ENCODE measurements around the gene ZNF283.

Gene ZNF283

GRCh38 chr19:43826787-43827754 is at the start of gene ZNF283:
Gene ZNF283 (plus strand): TSS chr19:43827321. CDS start chr19:43833505, 6,184 bp downstream.
- peak; percentile 91 for DNase-seq (ENCODE audit: low spot score)

- no peak for DNase-seq (ENCODE audit: low spot score)
Observed at GRCh38 chr19:43778651-43779050, 48.5 kb upstream of the ZNF283 start.

DNA sequence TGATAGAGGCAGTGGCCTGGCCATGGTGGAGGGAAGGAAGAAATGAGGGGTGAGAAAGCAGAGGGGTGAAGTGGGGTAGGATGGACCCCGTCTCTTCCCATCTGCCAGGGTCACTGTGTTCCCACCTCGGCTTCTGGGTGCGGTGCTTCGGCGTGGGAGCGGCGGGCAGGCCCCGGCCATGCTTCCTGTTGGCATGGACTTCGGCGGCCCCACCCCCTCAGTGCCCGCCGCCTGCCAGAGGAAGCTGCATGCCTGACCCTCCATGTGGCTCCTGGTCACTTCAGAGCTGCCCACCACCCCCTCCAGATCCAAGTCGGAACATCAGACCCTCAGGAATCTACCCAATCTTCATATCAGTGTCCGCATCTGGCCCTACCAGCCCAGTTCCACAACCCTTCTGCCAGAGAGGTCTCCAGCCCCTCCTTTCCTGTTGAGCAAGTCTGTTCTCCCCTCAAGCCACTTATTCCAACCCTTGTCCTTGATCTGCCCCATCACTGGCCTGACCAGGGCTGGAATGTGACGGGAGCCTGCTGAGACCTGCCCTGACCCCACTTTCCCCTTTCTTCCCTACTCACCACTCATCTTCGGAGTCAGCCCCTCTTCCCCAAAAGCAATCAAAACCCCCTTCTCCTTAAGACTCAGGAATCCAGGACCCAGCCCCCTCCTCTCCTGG is 47.8 kb upstream of the ZNF283 start:
- no peak for DNase-seq (ENCODE audit: low spot score)

GRCh38 chr19:43779820-43780219 is 47.3 kb upstream of the ZNF283 start:
- DNase-seq (ENCODE audit: low spot score), result no peak

- DNase-seq (ENCODE audit: low spot score), result no peak
Observed at GRCh38 chr19:43780706-43781525, 46.2 kb upstream of the ZNF283 start, which contains the start of gene KCNN4. Gene KCNN4 (minus strand): TSS chr19:43780973. CDS start chr19:43780861, 112 bp downstream.

GRCh38 chr19:43781630-43782310 is 45.4 kb upstream of the ZNF283 start:
- DNase-seq (ENCODE audit: low spot score), result no peak

DNA sequence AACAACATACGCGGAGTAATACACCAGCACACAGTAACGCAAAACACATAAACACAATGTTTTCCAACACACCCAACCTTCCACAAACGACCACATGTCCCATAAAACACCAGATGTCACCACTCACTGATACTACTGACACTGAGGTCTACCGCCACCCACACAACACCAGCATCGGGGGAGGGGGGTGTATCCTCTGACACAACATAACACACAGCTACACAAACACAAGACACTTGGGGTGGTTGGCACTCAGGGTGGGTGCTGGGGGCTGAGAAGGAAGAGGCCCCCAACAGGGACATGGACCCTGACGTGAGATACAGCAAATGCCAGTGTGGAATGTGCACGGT is 44.8 kb upstream of the ZNF283 start:
- DNase-seq (ENCODE audit: low spot score), result no peak

- no peak for DNase-seq (ENCODE audit: low spot score)
Observed at GRCh38 chr19:43782689-43783231, 44.4 kb upstream of the ZNF283 start.

GRCh38 chr19:43783636-43784035 is 43.5 kb upstream of the ZNF283 start:
- no peak for DNase-seq (ENCODE audit: low spot score)

DNA sequence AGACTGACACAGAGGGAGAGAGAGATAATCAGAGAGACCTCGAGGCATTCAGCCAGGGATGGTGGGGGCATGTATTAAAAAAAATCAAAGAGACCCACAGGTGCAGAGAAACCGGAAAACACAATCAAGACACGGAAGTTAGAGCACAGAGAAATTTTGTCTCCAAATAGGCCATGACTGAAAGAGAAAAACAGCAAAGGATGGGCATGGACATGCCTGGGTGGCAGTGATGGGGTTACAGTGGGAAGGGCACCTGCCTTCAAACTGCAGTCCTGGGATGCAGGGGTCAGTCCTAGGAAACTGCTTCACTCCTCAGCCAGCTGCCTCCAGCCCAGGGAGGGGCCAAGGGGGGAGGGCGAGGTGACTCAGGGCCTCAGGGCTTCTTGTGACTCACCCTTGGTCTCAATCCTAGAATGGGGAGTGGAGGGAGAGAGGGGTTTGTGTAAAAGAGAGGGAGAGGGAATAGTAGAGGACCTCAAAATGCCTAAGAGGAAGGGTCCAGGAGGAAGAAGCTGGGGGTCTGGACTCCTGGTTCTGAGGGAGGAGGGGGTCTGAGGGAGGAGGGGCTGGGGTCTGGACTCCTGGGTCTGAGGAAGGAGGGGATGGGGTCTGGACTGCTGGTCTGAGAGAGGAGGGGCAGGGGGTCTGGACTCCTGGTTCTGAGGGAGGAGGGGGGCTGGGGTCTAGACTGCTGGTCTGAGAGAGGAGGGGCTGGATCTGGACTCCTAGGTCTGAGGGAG is 42.7 kb upstream of the ZNF283 start:
- DNase-seq (ENCODE audit: low spot score), result no peak

DNA sequence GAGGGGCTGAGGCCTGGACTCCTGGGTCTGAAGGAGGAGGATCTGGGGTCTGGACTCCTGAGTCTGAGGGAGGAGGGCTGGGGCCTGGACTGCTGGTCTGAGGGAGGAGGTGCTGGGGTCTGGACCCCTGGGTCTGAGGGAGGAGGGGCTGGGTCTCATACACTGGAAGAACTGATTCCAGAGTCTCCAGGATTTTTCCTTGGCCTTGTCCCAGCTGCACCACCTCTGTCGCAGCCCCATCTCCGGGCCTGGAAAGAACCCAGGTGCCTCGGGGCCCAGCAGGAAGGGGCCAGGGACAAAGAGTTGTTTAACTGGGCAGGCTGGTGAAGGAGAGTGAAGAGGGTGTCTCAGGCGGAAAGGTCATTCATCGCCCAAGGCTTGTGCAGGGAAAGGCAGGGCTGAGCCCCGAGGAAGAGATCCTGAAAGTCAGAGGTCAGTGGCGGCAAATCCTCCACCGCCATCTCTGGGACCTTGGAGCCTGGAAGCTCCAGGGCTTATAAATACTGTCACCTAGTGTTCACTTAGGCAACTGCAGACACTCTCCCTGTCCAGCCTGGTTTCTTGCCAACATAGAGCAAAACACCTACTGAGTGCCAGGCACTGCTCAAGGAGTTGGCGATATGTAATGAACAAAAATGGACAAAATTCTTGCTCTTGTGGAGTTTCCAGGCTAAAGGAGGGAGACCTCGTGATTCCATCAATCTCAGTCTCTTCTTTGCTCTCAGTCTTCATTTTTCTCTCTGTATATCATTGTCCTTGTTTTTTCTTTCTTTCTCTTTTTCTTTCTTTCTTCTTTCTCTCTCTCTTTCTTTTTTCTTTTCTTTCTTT is 41.9 kb upstream of the ZNF283 start:
- DNase-seq (ENCODE audit: low spot score), result peak; percentile 67

GRCh38 chr19:43786665-43787064 is 40.5 kb upstream of the ZNF283 start:
- DNase-seq (ENCODE audit: low spot score), result no peak

DNA sequence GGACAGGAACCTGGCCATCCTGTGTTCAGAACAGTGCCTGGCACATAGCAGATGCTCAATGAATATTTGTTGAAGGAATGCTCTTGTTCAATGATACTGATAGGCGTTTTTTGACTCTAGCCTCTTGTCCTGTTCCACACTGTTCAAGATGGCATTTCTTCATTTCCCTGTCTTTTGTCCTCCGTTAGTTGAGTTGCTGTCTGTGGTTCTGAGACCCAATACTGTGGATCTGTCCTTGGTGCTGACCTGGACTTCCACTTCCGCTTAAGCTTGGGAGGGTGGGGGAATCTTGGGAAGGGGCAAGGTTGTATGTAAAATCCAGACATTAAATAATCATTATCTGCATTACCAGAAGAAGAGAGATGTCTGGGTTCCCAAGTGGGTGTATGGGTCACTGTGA is 38.1 kb upstream of the ZNF283 start:
- no peak for DNase-seq (ENCODE audit: low spot score)

GRCh38 chr19:43790587-43790986 is 36.5 kb upstream of the ZNF283 start:
- DNase-seq (ENCODE audit: low spot score), result no peak

DNA sequence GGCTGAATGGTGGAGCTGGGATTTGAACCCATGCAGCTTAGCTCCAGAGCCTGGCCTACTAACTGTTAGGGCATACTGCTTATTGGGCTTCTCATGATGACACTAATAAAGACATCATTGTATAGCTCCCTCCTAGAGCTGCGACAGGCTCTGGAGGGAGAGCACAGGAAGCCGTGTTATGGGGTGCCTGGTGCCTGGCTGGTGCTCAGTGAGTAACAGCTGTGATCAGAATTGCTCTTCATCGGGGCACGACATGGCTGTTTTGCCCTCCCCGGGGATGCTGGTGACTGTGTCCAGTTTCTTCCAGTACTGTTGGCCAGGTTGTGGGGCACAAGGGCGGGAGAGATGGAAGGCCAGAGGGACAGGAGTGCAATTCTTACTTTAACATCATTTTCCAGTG is 30.0 kb upstream of the ZNF283 start:
- no peak for DNase-seq (ENCODE audit: low spot score)

- DNase-seq (ENCODE audit: low spot score), result no peak
Observed at GRCh38 chr19:43797556-43797955, 29.6 kb upstream of the ZNF283 start.

DNA sequence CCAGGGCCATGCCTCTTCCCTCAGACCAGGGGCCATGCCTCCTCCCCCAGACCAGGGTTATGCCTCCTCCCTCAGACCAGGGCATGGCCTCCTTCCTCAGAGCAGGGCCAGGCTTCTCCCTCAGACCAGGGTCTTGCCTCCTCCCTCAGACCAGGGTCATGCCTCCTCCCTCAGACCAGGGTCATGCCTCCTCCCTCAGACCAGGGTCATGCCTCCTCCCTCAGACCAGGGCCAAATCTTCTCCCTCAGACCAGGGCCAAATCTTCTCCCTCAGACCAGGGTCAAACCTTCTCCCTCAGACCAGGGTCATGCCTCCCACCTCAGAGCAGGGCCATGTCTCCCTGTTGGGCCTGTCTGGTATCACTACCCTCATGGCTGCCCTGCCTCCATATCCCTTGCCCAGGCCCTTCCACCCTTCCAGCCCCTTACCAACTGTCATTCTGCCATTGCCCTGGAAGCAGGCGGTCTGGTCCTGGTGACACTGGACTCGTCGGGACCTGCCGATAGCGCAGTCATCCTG is 29.0 kb upstream of the ZNF283 start:
- no peak for DNase-seq (ENCODE audit: low spot score)

DNA sequence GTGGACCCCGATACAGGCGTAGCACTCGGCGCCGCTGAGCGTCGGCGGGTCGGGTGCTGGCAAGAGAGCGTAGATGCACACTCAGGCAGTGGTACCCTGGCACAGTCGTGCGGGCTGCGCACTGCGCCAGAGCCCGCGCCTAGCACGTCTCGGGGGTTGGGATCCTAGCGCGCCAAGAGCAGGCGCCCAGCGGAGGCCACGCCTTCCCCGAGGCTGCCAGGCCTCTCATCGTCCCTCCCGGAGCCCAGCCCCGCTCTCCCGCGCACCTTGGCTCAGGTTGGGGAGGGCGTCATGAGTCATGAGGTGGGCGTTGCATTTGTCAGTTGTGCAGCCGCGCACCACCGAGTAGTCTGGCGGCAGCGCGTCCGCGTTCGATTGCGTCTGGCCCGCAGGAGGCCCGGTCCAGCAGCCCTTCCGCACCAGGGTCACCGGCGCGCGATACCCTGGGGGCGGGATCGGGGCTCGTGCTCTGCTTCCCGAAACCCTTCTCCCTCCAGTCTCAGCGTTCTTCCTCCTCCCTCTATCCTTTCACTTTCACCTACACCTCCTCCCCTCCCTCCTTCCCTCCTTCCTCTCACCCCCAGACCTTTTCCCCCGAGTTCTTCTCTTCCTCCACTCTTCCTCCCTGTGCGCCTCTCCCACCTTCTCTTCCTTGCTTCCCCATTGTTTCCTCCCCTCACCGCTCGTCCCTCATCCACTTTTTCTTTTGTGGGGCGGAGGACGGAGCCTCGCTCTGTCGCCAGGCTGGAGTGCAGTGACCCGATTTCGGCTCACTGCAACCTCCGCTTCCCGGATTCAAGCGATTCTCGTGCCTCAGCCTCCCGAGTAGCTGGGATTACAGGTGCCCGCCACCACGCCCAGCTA is 28.3 kb upstream of the ZNF283 start:
- no peak for DNase-seq (ENCODE audit: low spot score)
